ENCODE data around the gene SLC6A18. TPM values are rescaled to one million over a fixed set of nuclear protein-coding genes. Genes with fewer than 3 reads are reported as not detected.

SLC6A18 gene
- total RNA-seq, 5 donors from 2014 or later (not counting 1 experiment from before 2014, with no cell fraction given) = not detected

GRCh38 chr5:1247811-1248210, 22.6 kb downstream of the SLC6A18 start:
- Mint-ChIP-seq H3K4me1 (peaks cover 0 to 2% (median 0%) of the 10 kb centered on the region in 3 donors), H3K36me3 (no peaks in the 10 kb centered on the region), H3K4me3 (no peak overlapping the region), H3K9me3 (no peaks in the 10 kb centered on the region), H3K27ac (no peak overlapping the region), H3K27me3 (peaks cover 0 to 11% of the 10 kb centered on the region in 2 donors)
- CTCF ChIA-PET = no interaction called here
- ATAC-seq (replicated peaks in 1 of 4) = no peak
- WGBS (ENCODE audit: insufficient coverage) = 78% methylated on average over 4 of the region's 6 CpGs
- no peak overlapping the region for H3K27ac ChIP-seq (ENCODE audit: low read length)
- H3K36me3 ChIP-seq (ENCODE audit: control insufficient read depth in 2 of 2, extremely low read depth in 1 of 2, insufficient read depth in 1 of 2, low read length in 1 of 2) = no peaks in the 10 kb centered on the region
- H3K9me3 ChIP-seq = no peaks in the 10 kb centered on the region
- DNase-seq = no peak
- H3K4me1 ChIP-seq (ENCODE audit: control insufficient read depth in 1 of 2, extremely low read depth in 1 of 2, insufficient read depth in 2 of 2, low read length in 2 of 2) = peaks cover 0 to 3% of the 10 kb centered on the region in 2 experiments
- POLR2A ChIA-PET = no interaction called here
- peaks cover 0 to 51% of the 10 kb centered on the region in 2 experiments for H3K27me3 ChIP-seq (replicated peaks in 1 of 2; ENCODE audit: control insufficient read depth in 2 of 2, extremely low read depth in 1 of 2, insufficient read depth in 2 of 2, low read length in 1 of 2)
- no peak overlapping the region for H3K4me3 ChIP-seq (ENCODE audit: control insufficient read depth in 1 of 2, extremely low read depth in 1 of 2, low read length in 1 of 2)

GRCh38 chr5:1249366-1250280, 24.4 kb downstream of the SLC6A18 start:
- no peak for DNase-seq
- Mint-ChIP-seq H3K27me3 (peaks cover 0 to 11% of the 10 kb centered on the region in 2 donors), H3K4me3 (no peak overlapping the region), H3K4me1 (peaks cover 2 to 4% (median 3%) of the 10 kb centered on the region in 3 donors), H3K27ac (no peak overlapping the region), H3K36me3 (no peaks in the 10 kb centered on the region), H3K9me3 (no peaks in the 10 kb centered on the region)
- no peak for ATAC-seq (replicated peaks in 1 of 4)
- H3K9me3 ChIP-seq = no peaks in the 10 kb centered on the region
- peaks cover 0 to 42% of the 10 kb centered on the region in 2 experiments for H3K27me3 ChIP-seq (replicated peaks in 1 of 2; ENCODE audit: control insufficient read depth in 2 of 2, extremely low read depth in 1 of 2, insufficient read depth in 2 of 2, low read length in 1 of 2)
- H3K4me3 ChIP-seq (ENCODE audit: control insufficient read depth in 1 of 2, extremely low read depth in 1 of 2, low read length in 1 of 2) = no peak overlapping the region
- CTCF ChIA-PET = interaction anchor here in 1 of 2 donors (0.5 to 0.6 kb wide), 2 partner anchors 77 to 229 kb away, joined by 4 to 5 read pairs; no protein-coding TSS in a partner anchor
- H3K27ac ChIP-seq (ENCODE audit: low read length) = no peak overlapping the region
- peaks cover 0 to 13% of the 10 kb centered on the region in 2 experiments for H3K4me1 ChIP-seq (ENCODE audit: control insufficient read depth in 1 of 2, extremely low read depth in 1 of 2, insufficient read depth in 2 of 2, low read length in 2 of 2)
- POLR2A ChIA-PET = no interaction called here
- no peaks in the 10 kb centered on the region for H3K36me3 ChIP-seq (ENCODE audit: control insufficient read depth in 2 of 2, extremely low read depth in 1 of 2, insufficient read depth in 1 of 2, low read length in 1 of 2)
- WGBS (ENCODE audit: insufficient coverage) = 84% methylated on average over 27 of the region's 29 CpGs

GRCh38 chr5:1251678-1252580, 26.7 kb downstream of the SLC6A18 start:
- H3K4me3 Mint-ChIP-seq = no peak overlapping the region
- WGBS (ENCODE audit: insufficient coverage) = 87% methylated on average over 22 of the region's 27 CpGs
- Histone ChIP-seq H3K36me3 (ENCODE audit: control insufficient read depth in 2 of 2, extremely low read depth in 1 of 2, insufficient read depth in 1 of 2, low read length in 1 of 2) (no peaks in the 10 kb centered on the region), H3K9me3 (no peaks in the 10 kb centered on the region), H3K27me3 (replicated peaks in 1 of 2; ENCODE audit: control insufficient read depth in 2 of 2, extremely low read depth in 1 of 2, insufficient read depth in 2 of 2, low read length in 1 of 2) (peaks cover 0 to 29% of the 10 kb centered on the region in 2 experiments), H3K4me3 (ENCODE audit: control insufficient read depth in 1 of 2, extremely low read depth in 1 of 2, low read length in 1 of 2) (no peak overlapping the region), H3K4me1 (ENCODE audit: control insufficient read depth in 1 of 2, extremely low read depth in 1 of 2, insufficient read depth in 2 of 2, low read length in 2 of 2) (peaks cover 6 to 25% of the 10 kb centered on the region in 2 experiments), H3K27ac (ENCODE audit: low read length) (no peak overlapping the region)
- ChIA-PET CTCF (no interaction called here), POLR2A (no interaction called here)
- H3K4me1 Mint-ChIP-seq = peaks cover 16 to 21% (median 18%) of the 10 kb centered on the region in 3 donors
- no peak for DNase-seq
- H3K36me3 Mint-ChIP-seq = no peaks in the 10 kb centered on the region
- H3K27me3 Mint-ChIP-seq = peaks cover 0 to 7% of the 10 kb centered on the region in 2 donors
- no peak for ATAC-seq (replicated peaks in 1 of 4)
- H3K27ac Mint-ChIP-seq = no peak overlapping the region
- no peaks in the 10 kb centered on the region for H3K9me3 Mint-ChIP-seq

- CTCF ChIA-PET = no interaction called here
- peaks cover 6 to 25% of the 10 kb centered on the region in 2 experiments for H3K4me1 ChIP-seq (ENCODE audit: control insufficient read depth in 1 of 2, extremely low read depth in 1 of 2, insufficient read depth in 2 of 2, low read length in 2 of 2)
- ATAC-seq (replicated peaks in 1 of 4) = no peak
- H3K4me3 ChIP-seq (ENCODE audit: control insufficient read depth in 1 of 2, extremely low read depth in 1 of 2, low read length in 1 of 2) = no peak overlapping the region
- Mint-ChIP-seq H3K36me3 (no peaks in the 10 kb centered on the region), H3K27ac (no peak overlapping the region), H3K9me3 (no peaks in the 10 kb centered on the region), H3K4me3 (no peak overlapping the region), H3K4me1 (peaks cover 16 to 21% (median 18%) of the 10 kb centered on the region in 3 donors), H3K27me3 (peaks cover 0 to under 1% of the 10 kb centered on the region in 2 donors)
- no peaks in the 10 kb centered on the region for H3K36me3 ChIP-seq (ENCODE audit: control insufficient read depth in 2 of 2, extremely low read depth in 1 of 2, insufficient read depth in 1 of 2, low read length in 1 of 2)
- no peak overlapping the region for H3K27ac ChIP-seq (ENCODE audit: low read length)
- 93% methylated on average over 4 of the region's 9 CpGs for WGBS (ENCODE audit: insufficient coverage)
- peaks cover 0 to 22% of the 10 kb centered on the region in 2 experiments for H3K27me3 ChIP-seq (replicated peaks in 1 of 2; ENCODE audit: control insufficient read depth in 2 of 2, extremely low read depth in 1 of 2, insufficient read depth in 2 of 2, low read length in 1 of 2)
- H3K9me3 ChIP-seq = no peaks in the 10 kb centered on the region
- DNase-seq = no peak
- POLR2A ChIA-PET = no interaction called here
Measured at GRCh38 chr5:1252681-1253080, 27.5 kb downstream of the SLC6A18 start.

GRCh38 chr5:1253456-1254105, 28.4 kb downstream of the SLC6A18 start:
- H3K36me3 ChIP-seq (ENCODE audit: control insufficient read depth in 2 of 2, extremely low read depth in 1 of 2, insufficient read depth in 1 of 2, low read length in 1 of 2) = no peaks in the 10 kb centered on the region
- Mint-ChIP-seq H3K4me1 (peaks cover 16 to 21% (median 18%) of the 10 kb centered on the region in 3 donors), H3K27me3 (peaks cover 0 to 2% of the 10 kb centered on the region in 2 donors), H3K9me3 (no peaks in the 10 kb centered on the region), H3K27ac (no peak overlapping the region), H3K4me3 (no peak overlapping the region), H3K36me3 (no peaks in the 10 kb centered on the region)
- H3K9me3 ChIP-seq = no peaks in the 10 kb centered on the region
- H3K4me1 ChIP-seq (ENCODE audit: control insufficient read depth in 1 of 2, extremely low read depth in 1 of 2, insufficient read depth in 2 of 2, low read length in 2 of 2) = peaks cover 6 to 25% of the 10 kb centered on the region in 2 experiments
- 94% methylated on average over 33 of the region's 33 CpGs for WGBS (ENCODE audit: insufficient coverage)
- no peak overlapping the region for H3K27ac ChIP-seq (ENCODE audit: low read length)
- no peak for DNase-seq
- POLR2A ChIA-PET = no interaction called here
- CTCF ChIA-PET = no interaction called here
- peaks cover 0 to 13% of the 10 kb centered on the region in 2 experiments for H3K27me3 ChIP-seq (replicated peaks in 1 of 2; ENCODE audit: control insufficient read depth in 2 of 2, extremely low read depth in 1 of 2, insufficient read depth in 2 of 2, low read length in 1 of 2)
- ATAC-seq (replicated peaks in 1 of 4) = no peak
- H3K4me3 ChIP-seq (ENCODE audit: control insufficient read depth in 1 of 2, extremely low read depth in 1 of 2, low read length in 1 of 2) = no peak overlapping the region

- POLR2A ChIA-PET = no interaction called here
- H3K9me3 ChIP-seq = no peaks in the 10 kb centered on the region
- H3K27ac ChIP-seq (ENCODE audit: low read length) = no peak overlapping the region
- no peaks in the 10 kb centered on the region for H3K36me3 ChIP-seq (ENCODE audit: control insufficient read depth in 2 of 2, extremely low read depth in 1 of 2, insufficient read depth in 1 of 2, low read length in 1 of 2)
- no peak overlapping the region for H3K4me3 ChIP-seq (ENCODE audit: control insufficient read depth in 1 of 2, extremely low read depth in 1 of 2, low read length in 1 of 2)
- Mint-ChIP-seq H3K4me1 (peaks cover 16 to 21% (median 18%) of the 10 kb centered on the region in 3 donors), H3K27me3 (peaks cover 0 to 2% of the 10 kb centered on the region in 2 donors), H3K36me3 (no peaks in the 10 kb centered on the region), H3K27ac (no peak overlapping the region), H3K9me3 (no peaks in the 10 kb centered on the region), H3K4me3 (peak overlapping the region in 1 of 3 donors; percentile 80)
- peaks cover 0 to 11% of the 10 kb centered on the region in 2 experiments for H3K27me3 ChIP-seq (replicated peaks in 1 of 2; ENCODE audit: control insufficient read depth in 2 of 2, extremely low read depth in 1 of 2, insufficient read depth in 2 of 2, low read length in 1 of 2)
- no peak for DNase-seq
- CTCF ChIA-PET = no interaction called here
- H3K4me1 ChIP-seq (ENCODE audit: control insufficient read depth in 1 of 2, extremely low read depth in 1 of 2, insufficient read depth in 2 of 2, low read length in 2 of 2) = peaks cover 6 to 25% of the 10 kb centered on the region in 2 experiments
- ATAC-seq (replicated peaks in 1 of 4) = no peak
- WGBS (ENCODE audit: insufficient coverage) = 92% methylated on average over 19 of the region's 19 CpGs
Measured at GRCh38 chr5:1254196-1254595, 29.0 kb downstream of the SLC6A18 start.

Measured in T-cell (primary cell).